HG03103 (cell line): Measurements from ENCODE around the gene GRK5.
"Not testable (repeated sequence)": the region's sequence is repeated elsewhere in the genome, so short reads cannot be mapped to it uniquely, and the experiment has no call there.

Source experiments
- ATAC-seq: cut with Tn5 transposase; IDR thresholded peaks from one replicate; pipeline ENCODE4 v1.9.1; 2021; ENCODE audit warnings: low read depth; ENCODE audit not compliant: unreplicated experiment

Gene GRK5

DNA sequence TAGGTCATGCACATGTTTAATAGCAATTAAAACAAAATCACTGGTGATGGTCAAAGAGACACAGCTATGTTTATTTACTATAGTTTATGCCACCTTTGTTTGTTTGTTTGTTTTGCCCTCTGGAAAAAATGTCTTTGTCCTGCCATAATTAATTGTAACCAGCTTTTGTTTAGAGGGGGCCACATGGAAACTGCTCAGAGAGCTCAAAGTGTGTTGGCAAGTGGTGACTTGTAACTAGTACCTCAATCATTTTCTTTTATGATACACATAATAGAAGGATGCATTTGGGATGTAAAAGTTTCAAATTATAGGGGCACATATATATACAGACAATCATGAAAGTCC, 40.2 kb downstream of the GRK5 start:
- ATAC-seq: no peak

DNA sequence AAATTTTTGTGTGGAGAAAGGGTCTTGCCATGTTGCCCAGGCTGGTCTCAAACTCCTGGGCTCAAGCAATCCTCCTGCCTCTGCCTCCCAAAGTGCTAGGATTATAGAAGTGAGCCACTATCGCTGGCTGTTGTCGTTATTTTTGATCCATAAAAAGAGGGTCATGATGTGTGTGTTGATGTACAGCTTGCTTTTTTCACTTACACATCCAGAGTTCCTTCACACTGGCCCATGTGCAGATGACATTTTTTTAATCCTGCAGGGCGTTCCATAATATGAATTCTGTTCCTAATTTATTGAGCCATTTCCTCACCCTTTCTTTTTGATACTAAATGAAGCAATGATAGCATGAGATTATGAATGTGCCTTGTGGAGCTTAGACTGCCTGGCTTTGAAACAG, 40.8 kb downstream of the GRK5 start:
- ATAC-seq: no peak

DNA sequence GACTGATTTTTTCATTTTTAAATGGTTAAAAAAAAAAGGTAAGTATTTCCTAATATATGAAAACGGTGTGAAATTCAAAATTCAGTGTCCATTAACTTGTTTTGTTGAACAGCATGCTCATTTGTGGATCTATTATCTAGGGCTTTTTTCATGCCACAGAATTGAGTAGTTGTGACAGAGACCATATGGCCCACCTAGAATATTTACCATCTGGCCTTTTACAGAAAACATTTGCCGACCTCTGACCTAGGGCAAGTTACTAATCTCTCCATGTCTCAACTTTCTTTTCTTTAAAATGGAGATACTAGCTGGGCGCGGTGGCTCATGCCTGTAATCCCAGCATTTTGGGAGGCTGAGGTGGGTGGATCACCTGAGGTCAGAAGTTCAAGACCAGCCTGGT, 41.3 kb downstream of the GRK5 start:
- ATAC-seq: no peak

DNA sequence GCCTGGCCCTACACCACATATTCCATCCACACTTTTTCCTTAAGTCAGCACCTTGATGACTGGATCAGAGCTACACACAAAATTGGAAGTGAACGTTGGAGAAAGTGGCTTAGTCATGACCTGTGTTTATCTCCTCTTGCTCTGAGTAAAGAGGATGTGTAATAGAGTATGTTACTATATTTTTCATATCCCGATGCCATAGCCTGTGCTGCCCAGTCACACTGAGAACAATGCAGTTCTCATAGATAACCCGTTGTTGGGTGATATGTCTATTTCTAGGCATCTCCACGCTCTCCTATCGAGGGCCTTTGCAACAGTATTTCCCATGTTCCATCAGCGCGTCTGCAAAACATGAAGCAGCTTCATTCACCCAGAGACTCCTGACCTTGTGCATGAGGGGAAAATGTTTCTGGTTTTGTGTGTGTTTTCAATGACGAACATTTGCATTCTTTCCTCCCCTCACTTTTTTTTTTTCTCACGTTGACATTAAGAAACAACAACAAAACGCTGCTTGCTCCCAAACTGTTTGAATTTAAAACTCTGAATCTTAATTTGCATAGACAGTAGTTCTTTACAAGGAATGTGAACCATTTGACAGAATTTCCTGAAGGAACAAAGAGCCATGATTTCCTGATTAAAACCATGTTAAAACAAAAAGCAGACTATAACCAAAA, 43.4 kb downstream of the GRK5 start:
- ATAC-seq: no peak

DNA sequence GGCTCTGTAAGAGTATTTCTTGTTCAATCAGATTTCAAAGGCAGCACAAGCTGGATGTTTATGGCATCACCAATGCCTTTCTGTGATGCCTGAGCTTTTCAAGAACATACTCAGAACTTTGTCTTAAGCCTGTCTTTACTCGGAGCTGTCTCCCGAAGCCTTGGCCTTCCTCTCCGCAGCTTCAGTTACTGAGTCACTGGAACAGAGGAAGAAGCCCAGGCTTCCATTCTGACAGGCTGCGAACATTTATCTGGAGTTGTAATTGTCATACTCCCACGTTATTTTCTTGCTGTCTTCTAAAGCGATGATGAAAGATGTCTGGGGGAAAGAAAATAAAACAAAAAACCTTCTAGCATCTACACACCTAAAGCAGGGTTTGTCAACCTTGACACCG, 43.9 kb downstream of the GRK5 start:
- ATAC-seq: no peak

DNA sequence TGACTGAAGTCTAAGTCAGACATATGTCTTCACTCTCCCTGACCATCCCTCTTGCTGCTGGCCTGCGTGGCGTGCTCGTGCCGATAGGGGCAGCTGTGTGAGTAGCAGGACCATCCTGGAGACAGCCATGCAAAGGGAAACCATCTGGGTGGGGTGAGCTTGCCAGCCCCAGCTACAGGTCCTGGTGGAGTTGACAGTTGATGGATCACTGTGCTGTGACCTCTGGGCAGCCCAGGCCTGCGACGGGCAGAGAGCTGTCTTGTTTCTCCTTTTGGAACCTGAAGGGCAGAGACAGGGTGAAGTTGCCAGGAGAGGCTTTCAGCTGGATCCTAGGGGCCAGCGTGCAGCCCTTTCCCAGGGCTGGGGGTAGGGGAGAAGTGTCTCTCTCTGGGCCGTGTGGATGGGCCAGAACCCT, 44.7 kb downstream of the GRK5 start:
- no peak for ATAC-seq

DNA sequence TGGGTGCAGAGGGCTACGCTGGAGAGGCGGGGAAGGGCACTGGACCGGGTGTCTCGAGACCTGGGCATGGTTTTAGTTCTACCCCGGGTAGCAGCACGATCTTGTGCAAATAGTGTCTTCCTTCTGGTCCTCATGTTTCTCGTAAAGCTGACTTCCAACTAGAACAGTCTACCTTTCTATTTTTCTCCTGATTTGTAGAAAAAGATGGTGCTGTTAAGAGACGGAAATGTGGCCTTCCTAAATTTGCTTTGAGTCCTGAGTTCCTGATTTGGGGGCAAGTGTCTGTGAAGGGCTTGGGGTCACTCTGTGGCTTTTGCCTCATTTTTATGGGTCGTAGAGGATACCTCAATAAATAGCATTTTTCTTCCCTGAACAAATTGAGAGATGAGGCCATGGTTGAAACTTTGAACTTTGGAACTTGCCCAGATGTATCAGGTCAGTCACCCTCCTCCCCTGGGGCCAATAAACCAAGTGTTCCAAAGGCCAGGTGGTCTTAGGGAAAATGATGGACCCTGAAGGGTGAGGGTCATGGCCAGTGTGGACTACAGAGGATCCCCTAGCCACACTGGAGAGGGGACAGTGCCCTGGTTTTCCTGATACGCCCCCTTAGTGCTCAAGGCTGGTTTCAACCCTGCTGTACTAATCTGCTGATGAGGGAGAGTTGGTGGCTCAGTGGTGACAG, 45.2 kb downstream of the GRK5 start:
- ATAC-seq: no peak

DNA sequence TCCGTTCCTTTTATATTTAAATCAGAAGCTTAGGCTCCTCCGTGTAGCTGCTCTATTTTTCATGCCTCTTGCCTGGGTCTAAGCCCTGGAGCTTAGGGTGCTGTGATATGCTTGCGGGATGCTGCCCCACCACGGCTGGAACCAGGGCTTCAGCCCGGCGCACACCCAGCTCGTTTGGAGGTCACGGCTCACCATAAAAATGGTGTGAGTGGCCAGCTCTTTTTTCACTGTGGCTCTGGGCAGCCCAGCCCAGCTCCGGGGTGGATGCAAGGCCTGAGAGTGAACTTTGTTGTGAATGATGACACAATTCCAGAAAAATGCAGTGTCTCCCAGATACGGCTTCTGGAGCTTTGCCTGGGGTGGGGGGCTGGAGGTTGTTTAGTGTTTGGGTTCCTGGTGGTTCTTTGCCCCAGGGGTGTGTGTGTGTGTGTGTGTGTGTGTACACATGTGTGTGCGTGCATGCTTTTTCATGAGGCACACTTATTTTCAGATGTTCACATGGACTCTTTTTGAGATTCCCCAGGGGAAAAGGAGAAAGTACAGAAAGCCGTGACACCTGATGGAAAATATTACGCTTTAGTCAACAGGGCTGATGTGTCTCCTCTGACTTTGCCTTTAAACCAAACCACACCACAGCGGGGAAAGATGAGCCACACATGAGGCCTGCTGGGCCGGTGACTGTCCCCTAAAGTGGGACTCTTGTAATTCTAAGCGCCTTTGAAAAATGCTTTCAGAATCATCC, 46.2 kb downstream of the GRK5 start:
- no peak for ATAC-seq

DNA sequence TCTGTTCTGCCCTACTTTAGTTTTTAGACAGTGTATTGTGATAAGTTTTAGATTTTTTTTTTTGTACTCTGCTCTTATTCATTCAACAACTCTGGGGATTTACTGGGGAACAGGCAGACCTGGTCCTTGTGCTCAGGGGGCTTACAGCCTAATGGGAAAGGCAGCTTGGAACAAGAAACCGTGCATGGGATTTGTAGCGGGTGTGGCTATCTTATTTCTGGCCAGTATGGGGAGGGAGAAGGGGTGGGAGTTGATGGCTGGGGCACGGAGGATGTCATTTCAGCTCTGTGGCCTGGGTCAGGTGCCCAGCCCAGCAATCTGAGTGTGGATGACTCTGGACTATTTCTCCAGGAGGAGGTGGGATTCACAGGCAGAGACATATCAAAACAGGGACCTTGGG, 47.0 kb downstream of the GRK5 start:
- ATAC-seq: no peak

DNA sequence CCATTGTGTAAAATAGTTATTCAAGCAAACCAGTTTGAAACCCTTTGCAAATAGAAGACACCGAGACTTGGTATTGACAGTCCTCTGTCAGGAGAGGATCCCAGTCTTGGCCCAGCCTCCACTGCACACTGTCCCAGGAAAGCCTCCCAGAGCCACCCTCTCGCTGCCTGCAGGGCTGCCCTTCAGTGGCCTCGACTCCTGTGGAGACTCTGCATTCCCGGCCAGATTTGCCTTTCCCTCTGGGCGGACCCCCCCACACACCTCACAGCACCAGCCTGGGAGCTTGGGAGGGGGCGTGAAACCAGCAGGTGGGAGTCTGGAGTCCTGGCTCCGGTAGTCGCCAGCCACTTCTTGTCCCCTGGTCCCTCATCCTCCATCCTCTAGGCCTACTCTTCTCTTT, 48.7 kb downstream of the GRK5 start:
- ATAC-seq: no peak

DNA sequence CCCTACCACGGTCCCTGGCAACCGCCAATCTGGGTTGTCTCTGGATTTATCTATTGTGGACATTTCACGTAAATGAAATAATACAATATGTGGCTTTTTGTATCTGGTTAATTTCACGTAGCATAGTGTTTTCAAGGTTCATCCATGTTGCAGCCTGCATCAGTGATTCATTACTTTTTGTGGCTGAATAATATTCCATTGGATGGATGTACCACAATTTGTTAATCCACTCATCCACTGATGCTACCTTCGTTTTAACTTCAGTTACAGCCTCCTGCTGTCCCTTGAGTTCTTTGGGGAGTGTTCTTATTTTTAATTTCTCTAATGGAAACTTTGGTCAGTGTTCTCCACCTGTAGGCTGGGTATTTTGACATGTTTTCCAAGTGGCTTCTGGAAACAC, 49.5 kb downstream of the GRK5 start:
- ATAC-seq: no peak

DNA sequence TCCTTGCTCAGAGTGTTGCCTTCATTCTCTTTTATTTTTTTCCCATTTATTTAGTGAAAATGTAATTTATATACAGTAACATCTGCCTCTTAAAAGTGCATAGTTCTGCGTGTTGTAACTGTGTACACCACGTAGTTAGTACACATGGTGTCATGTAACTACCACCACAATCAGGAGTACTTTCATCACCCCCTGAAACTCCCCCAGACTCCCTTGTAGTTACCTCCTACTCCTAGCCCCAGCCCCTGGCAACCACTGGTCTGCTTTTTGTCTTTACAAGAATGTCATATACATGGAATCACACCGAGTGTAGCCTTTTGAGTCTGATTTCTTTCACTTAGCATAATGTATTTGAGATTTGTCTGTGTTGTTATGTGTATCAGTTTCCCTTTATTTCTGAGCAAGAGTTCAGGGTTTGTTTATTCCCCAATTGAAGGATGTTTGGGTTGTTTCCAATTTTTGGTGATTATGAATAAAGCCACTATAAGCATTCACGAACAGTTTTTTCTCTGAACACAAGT, 50.6 kb downstream of the GRK5 start:
- no peak for ATAC-seq

DNA sequence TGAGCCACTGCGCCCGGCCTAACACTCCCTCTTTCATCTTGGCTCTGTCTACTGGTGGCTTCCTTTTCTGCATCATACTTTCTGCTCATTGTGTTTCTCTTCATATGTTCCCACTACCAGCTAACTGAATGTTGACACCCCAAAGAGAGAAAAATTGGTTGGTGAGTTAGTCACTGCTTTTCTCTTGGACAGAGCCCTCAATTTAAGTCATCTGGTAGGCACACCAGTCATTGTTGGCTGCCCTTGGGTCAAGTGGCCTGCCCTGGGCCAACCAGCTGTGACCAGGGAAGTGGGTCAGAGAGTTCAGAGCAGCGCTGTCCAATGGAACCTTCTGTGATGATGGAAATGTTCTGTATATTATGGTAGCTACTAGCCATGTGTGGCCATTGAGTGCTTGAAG, 52.0 kb downstream of the GRK5 start:
- no peak for ATAC-seq

DNA sequence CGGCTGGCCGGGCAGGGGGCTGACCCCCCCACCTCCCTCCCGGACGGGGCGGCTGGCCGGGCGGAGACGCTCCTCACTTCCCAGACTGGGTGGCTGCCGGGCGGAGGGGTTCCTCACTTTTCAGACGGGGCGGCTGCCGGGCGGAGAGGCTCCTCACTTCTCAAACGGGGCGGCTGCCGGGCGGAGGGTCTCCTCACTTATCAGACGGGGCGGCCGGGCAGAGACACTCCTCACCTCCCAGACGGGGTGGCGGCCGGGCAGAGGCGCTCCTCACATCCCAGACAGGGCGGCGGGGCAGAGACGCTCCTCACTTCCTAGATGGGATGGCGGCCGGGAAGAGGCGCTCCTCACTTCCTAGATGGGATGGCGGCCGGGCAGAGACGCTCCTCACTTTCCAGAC, 53.6 kb downstream of the GRK5 start:
- ATAC-seq: not testable (repeated sequence)

DNA sequence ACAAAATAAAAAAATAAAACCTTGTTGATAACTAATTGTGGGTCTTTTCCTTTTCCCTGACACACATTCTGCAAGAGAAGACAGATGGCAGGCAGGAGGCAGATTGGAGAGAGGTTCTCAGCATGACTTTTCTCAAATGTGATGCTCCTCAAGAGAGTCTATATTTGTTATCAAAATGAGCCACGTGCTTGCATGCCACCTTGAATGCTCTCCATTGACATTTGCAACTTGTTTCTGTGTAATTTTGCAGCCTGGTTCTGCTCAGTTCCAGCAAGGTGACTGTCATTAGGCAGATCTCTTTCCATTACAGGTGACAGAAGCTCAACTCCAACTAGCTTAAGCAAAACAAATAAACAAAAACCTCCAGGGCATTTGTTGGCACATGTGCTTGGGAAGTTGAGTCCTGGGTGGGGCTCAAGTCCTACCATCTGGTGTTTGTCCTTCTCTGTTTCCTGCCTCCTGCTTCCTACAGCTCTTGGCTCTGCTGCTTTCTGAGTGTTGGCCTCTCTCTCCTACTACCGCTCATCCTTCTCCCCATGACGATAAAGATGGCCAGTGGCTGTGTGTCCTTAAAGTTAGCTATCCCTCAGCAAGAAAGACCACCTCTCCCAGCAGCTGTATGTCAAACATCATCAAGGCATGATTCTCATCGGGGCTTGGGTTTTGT, 56.7 kb downstream of the GRK5 start:
- ATAC-seq: no peak

DNA sequence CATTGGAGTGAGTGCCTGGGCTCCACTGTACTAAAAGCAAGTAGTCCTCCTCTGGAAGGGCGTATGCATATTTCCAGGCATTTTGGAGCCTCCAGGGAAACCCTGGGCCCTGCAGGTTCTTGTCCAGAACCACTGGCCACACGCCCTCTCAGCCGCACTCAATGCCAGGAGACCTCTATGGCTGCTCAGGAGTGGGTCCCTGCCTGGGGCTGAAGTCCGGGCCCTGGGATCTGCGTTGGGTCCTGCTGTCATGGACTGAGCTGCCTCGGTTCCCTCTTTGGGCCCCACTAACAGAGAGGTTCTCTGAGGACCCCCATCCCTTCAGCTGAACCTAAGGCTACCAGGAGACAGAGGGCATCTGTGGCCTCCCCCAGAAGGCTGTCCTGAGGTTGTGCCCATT, 58.3 kb downstream of the GRK5 start:
- no peak for ATAC-seq

DNA sequence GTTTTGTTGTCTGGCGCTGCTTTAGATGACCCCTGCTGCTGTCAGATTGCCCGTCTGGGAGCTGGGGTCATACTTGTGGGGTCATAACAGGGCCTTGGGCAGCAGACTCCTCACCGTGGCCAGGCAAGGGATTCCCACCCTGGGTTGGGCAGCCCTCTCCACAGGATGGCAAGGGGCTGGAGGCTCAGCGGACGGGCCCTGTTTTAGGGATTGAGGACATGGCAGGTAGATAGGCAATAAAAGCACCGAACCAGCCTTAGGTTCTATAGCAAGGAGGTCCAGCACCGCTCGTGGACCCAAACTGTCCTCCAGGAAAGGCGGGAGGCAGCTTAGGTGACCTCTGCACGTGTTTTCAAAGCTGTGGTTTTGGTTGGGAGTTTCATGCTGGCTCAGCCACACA, 60.0 kb downstream of the GRK5 start:
- ATAC-seq: no peak

DNA sequence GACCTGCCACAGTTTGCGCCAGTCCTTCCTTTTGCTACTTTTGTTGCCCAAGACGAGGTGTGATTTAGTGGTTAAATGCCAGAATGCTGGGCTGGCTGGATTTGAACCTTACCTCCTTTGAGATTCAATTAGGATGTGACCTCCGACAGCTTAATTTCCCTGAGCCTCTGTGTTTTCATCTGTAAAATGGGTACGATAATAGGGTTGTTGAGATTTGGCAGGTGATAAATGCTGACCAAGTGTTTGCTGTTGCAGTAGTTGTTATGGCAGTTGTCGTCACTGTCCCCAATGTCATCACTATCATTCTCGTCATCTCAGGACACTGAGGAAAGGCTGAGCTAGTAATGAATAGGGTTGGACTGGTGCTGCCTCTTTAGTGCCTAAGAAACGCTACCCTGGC, 61.1 kb downstream of the GRK5 start:
- ATAC-seq: no peak

DNA sequence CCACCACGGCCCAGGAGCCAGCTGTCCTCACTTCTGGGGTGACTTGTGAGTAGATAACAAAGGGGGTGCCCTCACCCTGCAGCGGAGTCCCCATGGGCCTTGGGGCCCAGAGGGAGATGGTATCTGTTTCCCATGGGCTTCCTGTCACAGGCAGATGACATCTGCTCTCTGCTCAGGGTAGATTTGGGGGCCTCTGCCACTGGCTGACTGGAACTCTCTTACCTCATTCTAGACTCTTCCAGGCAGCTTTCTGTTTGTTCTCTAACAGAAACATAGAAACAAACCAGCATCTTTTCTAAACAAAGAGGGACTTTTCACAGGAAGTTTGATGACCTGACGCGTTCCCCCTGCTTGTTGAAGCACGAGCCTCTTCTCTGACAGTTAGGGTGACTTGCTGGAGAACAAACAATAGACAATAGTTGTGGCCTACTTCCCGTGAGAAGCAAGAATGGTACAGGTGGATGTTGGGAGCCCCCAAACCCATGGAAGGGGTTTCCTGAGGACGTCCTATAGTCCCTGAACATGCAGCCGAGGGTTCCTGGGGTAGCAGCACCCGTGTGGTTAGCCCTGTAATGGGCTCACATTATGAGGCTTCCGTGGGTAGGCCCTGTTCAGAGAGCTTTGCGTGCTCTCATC, 61.6 kb downstream of the GRK5 start:
- ATAC-seq: peak; percentile 78

DNA sequence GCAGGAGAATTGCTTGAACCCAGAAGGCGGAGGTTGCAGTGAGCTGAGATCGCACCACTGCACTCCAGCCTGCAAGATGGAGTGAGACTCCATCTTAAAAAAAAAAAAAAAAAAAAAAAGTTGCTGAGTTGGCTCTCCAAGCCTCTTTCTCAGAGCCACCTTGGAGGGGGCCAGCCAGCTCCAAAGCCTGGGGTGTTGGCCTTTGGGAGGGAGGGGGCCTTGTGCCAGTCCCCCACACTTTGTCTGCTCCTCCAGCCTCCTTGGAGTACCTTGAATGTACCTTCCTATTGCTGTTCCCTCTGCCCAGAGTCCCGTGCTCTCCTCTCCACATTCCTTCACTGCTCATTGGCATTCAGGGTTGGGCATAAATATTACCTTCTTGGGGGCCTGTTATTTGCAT, 62.4 kb downstream of the GRK5 start:
- ATAC-seq: no peak
